ENCODE data around the gene C1orf21.
A peak's percentile ranks its signal among the peaks of the same experiment; 100 is the strongest.
"Not testable (repeated sequence)": the region's sequence is repeated elsewhere in the genome, so short reads cannot be mapped to it uniquely, and the experiment has no call there.

The C1orf21 gene

GRCh38 chr1:184386312-184387068, at the start of gene C1orf21:
Gene C1orf21 (plus strand): TSS chr1:184387029. CDS start chr1:184477510, 90,481 bp downstream.
- H3K9me3 Mint-ChIP-seq = no peaks in the 10 kb centered on the region
- H3K27ac Mint-ChIP-seq = no peak within 1 kb of the TSS
- H3K27me3 Mint-ChIP-seq = peaks cover 58 to 60% of the 10 kb centered on the region in 2 donors
- H3K36me3 Mint-ChIP-seq = no peaks in the 10 kb centered on the region
- DNase-seq = peak; percentile 44
- ATAC-seq (replicated peaks) = peak; percentile 87 to 89
- peaks cover 17 to 28% of the 10 kb centered on the region in 2 donors for H3K4me1 Mint-ChIP-seq
- peak within 1 kb of the TSS; percentile 93 to 97 for H3K4me3 Mint-ChIP-seq

GRCh38 chr1:184337865-184338264, 49.0 kb upstream of the C1orf21 start:
- H3K4me1 Mint-ChIP-seq; DNase-seq; H3K27ac Mint-ChIP-seq; ATAC-seq (replicated peaks); H3K4me3 Mint-ChIP-seq; H3K27me3 Mint-ChIP-seq; H3K9me3 Mint-ChIP-seq; H3K36me3 Mint-ChIP-seq: not testable (repeated sequence)

- Mint-ChIP-seq H3K27me3 (peaks cover 0 to 5% of the 10 kb centered on the region in 2 donors), H3K4me1 (no peaks in the 10 kb centered on the region), H3K27ac (no peak overlapping the region), H3K4me3 (no peak overlapping the region), H3K36me3 (peaks cover 0 to 1% of the 10 kb centered on the region in 2 donors), H3K9me3 (peaks cover 3 to 5% of the 10 kb centered on the region in 2 donors)
- DNase-seq (no peak), ATAC-seq (replicated peaks) (no peak)
Observed at GRCh38 chr1:184340984-184341383, 45.8 kb upstream of the C1orf21 start.

- no peaks in the 10 kb centered on the region for H3K9me3 Mint-ChIP-seq
- H3K36me3 Mint-ChIP-seq = no peaks in the 10 kb centered on the region
Observed at GRCh38 chr1:184350573-184350972, 36.3 kb upstream of the C1orf21 start.

GRCh38 chr1:184351416-184351975, 35.3 kb upstream of the C1orf21 start:
- no peaks in the 10 kb centered on the region for H3K36me3 Mint-ChIP-seq
- H3K4me1 Mint-ChIP-seq = no peaks in the 10 kb centered on the region
- ATAC-seq (replicated peaks) (no peak), DNase-seq (no peak)
- no peaks in the 10 kb centered on the region for H3K9me3 Mint-ChIP-seq
- peaks cover 0 to 8% of the 10 kb centered on the region in 2 donors for H3K27me3 Mint-ChIP-seq
- H3K27ac Mint-ChIP-seq = no peak overlapping the region
- H3K4me3 Mint-ChIP-seq = no peak overlapping the region

More at GRCh38 chr1:184350573-184350972, 36.3 kb upstream of the C1orf21 start:
- no peak overlapping the region for H3K4me3 Mint-ChIP-seq
- peaks cover 2 to 8% of the 10 kb centered on the region in 2 donors for H3K27me3 Mint-ChIP-seq
- H3K27ac Mint-ChIP-seq = no peak overlapping the region
- ATAC-seq (replicated peaks) (no peak), DNase-seq (no peak)
- H3K4me1 Mint-ChIP-seq = no peaks in the 10 kb centered on the region

GRCh38 chr1:184352776-184353175, 34.1 kb upstream of the C1orf21 start:
- peaks cover 0 to 8% of the 10 kb centered on the region in 2 donors for H3K27me3 Mint-ChIP-seq
- H3K9me3 Mint-ChIP-seq = no peaks in the 10 kb centered on the region
- no peaks in the 10 kb centered on the region for H3K4me1 Mint-ChIP-seq
- no peaks in the 10 kb centered on the region for H3K36me3 Mint-ChIP-seq
- no peak for ATAC-seq (replicated peaks)
- H3K27ac Mint-ChIP-seq = no peak overlapping the region
- DNase-seq = no peak
- H3K4me3 Mint-ChIP-seq = no peak overlapping the region

GRCh38 chr1:184354719-184355118, 32.1 kb upstream of the C1orf21 start:
- Mint-ChIP-seq H3K27ac (no peak overlapping the region), H3K36me3 (no peaks in the 10 kb centered on the region), H3K4me3 (no peak overlapping the region), H3K4me1 (peaks cover 0 to 2% of the 10 kb centered on the region in 2 donors), H3K9me3 (no peaks in the 10 kb centered on the region), H3K27me3 (peaks cover 0 to 8% of the 10 kb centered on the region in 2 donors)
- ATAC-seq (replicated peaks) = no peak
- DNase-seq = no peak

GRCh38 chr1:184356891-184357290, 29.9 kb upstream of the C1orf21 start:
- peaks cover 0 to 10% of the 10 kb centered on the region in 2 donors for H3K4me1 Mint-ChIP-seq
- ATAC-seq (replicated peaks) (no peak), DNase-seq (no peak)
- H3K4me3 Mint-ChIP-seq = no peak overlapping the region
- H3K27ac Mint-ChIP-seq = no peak overlapping the region
- H3K36me3 Mint-ChIP-seq = no peaks in the 10 kb centered on the region
- H3K9me3 Mint-ChIP-seq = no peaks in the 10 kb centered on the region
- H3K27me3 Mint-ChIP-seq = peaks cover 0 to 9% of the 10 kb centered on the region in 2 donors

- Mint-ChIP-seq H3K27me3 (peaks cover 0 to 9% of the 10 kb centered on the region in 2 donors), H3K4me1 (peaks cover 0 to 10% of the 10 kb centered on the region in 2 donors), H3K4me3 (no peak overlapping the region), H3K27ac (no peak overlapping the region), H3K9me3 (no peaks in the 10 kb centered on the region), H3K36me3 (no peaks in the 10 kb centered on the region)
- no peak for ATAC-seq (replicated peaks)
- DNase-seq = no peak
Observed at GRCh38 chr1:184358256-184358655, 28.6 kb upstream of the C1orf21 start.

- DNase-seq (no peak), ATAC-seq (replicated peaks) (peak; percentile 43 to 75)
- Mint-ChIP-seq H3K9me3 (peaks cover 0 to 2% of the 10 kb centered on the region in 2 donors), H3K4me1 (peaks cover 0 to 10% of the 10 kb centered on the region in 2 donors), H3K4me3 (no peak overlapping the region), H3K27ac (no peak overlapping the region), H3K27me3 (peaks cover 0 to 9% of the 10 kb centered on the region in 2 donors), H3K36me3 (no peaks in the 10 kb centered on the region)
Observed at GRCh38 chr1:184359909-184360308, 26.9 kb upstream of the C1orf21 start.

GRCh38 chr1:184362876-184363275, 24.0 kb upstream of the C1orf21 start:
- Mint-ChIP-seq H3K27me3 (peaks cover 0 to 6% of the 10 kb centered on the region in 2 donors), H3K27ac (no peak overlapping the region), H3K4me3 (no peak overlapping the region), H3K4me1 (peaks cover 0 to 10% of the 10 kb centered on the region in 2 donors), H3K9me3 (peaks cover 0 to 2% of the 10 kb centered on the region in 2 donors), H3K36me3 (no peaks in the 10 kb centered on the region)
- no peak for DNase-seq
- no peak for ATAC-seq (replicated peaks)

GRCh38 chr1:184365699-184366098, 21.1 kb upstream of the C1orf21 start:
- Mint-ChIP-seq H3K27ac (no peak overlapping the region), H3K36me3 (no peaks in the 10 kb centered on the region), H3K27me3 (no peaks in the 10 kb centered on the region), H3K4me3 (no peak overlapping the region), H3K4me1 (no peaks in the 10 kb centered on the region), H3K9me3 (peaks cover 0 to 2% of the 10 kb centered on the region in 2 donors)
- ATAC-seq (replicated peaks) = no peak
- no peak for DNase-seq

GRCh38 chr1:184366997-184367396, 19.8 kb upstream of the C1orf21 start:
- Mint-ChIP-seq H3K9me3 (peaks cover 0 to 2% of the 10 kb centered on the region in 2 donors), H3K27me3 (no peaks in the 10 kb centered on the region), H3K4me3 (no peak overlapping the region), H3K27ac (no peak overlapping the region), H3K4me1 (no peaks in the 10 kb centered on the region), H3K36me3 (no peaks in the 10 kb centered on the region)
- ATAC-seq (replicated peaks) = no peak
- DNase-seq = no peak

- Mint-ChIP-seq H3K4me1 (no peaks in the 10 kb centered on the region), H3K27me3 (peaks cover 0 to under 1% of the 10 kb centered on the region in 2 donors), H3K36me3 (no peaks in the 10 kb centered on the region), H3K9me3 (peaks cover 0 to 2% of the 10 kb centered on the region in 2 donors), H3K4me3 (no peak overlapping the region), H3K27ac (no peak overlapping the region)
- ATAC-seq (replicated peaks) (no peak), DNase-seq (no peak)
Observed at GRCh38 chr1:184367427-184368038, 19.3 kb upstream of the C1orf21 start.
